HepG2 (cell line): Measurements from ENCODE around the gene NOP9. TPM values are rescaled to one million over a fixed set of nuclear protein-coding genes. Genes with fewer than 3 reads are reported as not detected.

ENCODE experiments used
- ATF6 ChIP-seq: sonication (generic); formaldehyde crosslinking; conservative IDR thresholded peaks from 2 replicates; pipeline ENCODE4 v1.4.0; 2020; ENCODE audit warnings: missing genetic modification reagents
- CBFB ChIP-seq: sonication (generic); formaldehyde crosslinking; IDR thresholded peaks from 2 replicates; pipeline ENCODE4 v1.4.0; 2020; ENCODE audit warnings: missing genetic modification reagents
- CENPT ChIP-seq: sonication (generic); formaldehyde crosslinking; IDR thresholded peaks from 2 replicates; pipeline ENCODE4 v1.8.0; 2022; ENCODE audit warnings: low read depth, mild to moderate bottlenecking, moderate library complexity, missing genetic modification reagents
- CHD2 ChIP-seq: IDR thresholded peaks from 2 replicates; pipeline ENCODE4 v1.6.1; 2011; ENCODE audit warnings: low read depth, low read length, improper control_type of control experiment
- GLI4 ChIP-seq: sonication (generic); formaldehyde crosslinking; IDR thresholded peaks from 2 replicates; pipeline ENCODE4 v1.5.1; 2020; ENCODE audit warnings: missing genetic modification reagents, mild to moderate bottlenecking, moderate library complexity, borderline replicate concordance
- HMGXB3 ChIP-seq: sonication (generic); formaldehyde crosslinking; IDR thresholded peaks from 2 replicates; pipeline ENCODE4 v1.4.0; 2020; ENCODE audit warnings: missing genetic modification reagents, borderline replicate concordance
- ONECUT2 ChIP-seq: sonication (generic); formaldehyde crosslinking; IDR thresholded peaks from 2 replicates; pipeline ENCODE4 v1.4.0; 2020; ENCODE audit warnings: missing genetic modification reagents
- SRY ChIP-seq: sonication (generic); formaldehyde crosslinking; IDR thresholded peaks from 2 replicates; pipeline ENCODE4 v1.8.0; 2022; ENCODE audit warnings: mild to moderate bottlenecking, missing genetic modification reagents
- ZBTB7A ChIP-seq: sonication (generic); formaldehyde crosslinking; IDR thresholded peaks from 2 replicates; pipeline ENCODE4 v1.8.0; 2022; ENCODE audit warnings: mild to moderate bottlenecking, missing genetic modification reagents
- ZNF225 ChIP-seq: sonication (generic); formaldehyde crosslinking; IDR thresholded peaks from 2 replicates; pipeline ENCODE4 v1.4.0; 2020; ENCODE audit warnings: mild to moderate bottlenecking, missing genetic modification reagents
- ZNF230 ChIP-seq: sonication (generic); formaldehyde crosslinking; IDR thresholded peaks from 2 replicates; pipeline ENCODE4 v1.4.0; 2020; ENCODE audit warnings: mild to moderate bottlenecking, missing genetic modification reagents
- ZNF496 ChIP-seq: sonication (generic); formaldehyde crosslinking; IDR thresholded peaks from 2 replicates; pipeline ENCODE4 v1.8.1; 2023; ENCODE audit warnings: mild to moderate bottlenecking, moderate library complexity, missing genetic modification reagents; ENCODE audit not compliant: insufficient replicate concordance
- polyA plus RNA-seq, 8 experiments: library from polyadenylated mRNA; depleted of rRNA in 3 of 8; stranded (reverse) in 7 of 8; unstranded in 1 of 8; fragments of >200 nt; fragmentation: Illumina TruSeq in 4 of 8; extraction: Trizol in 4 of 8; gene quantifications; 2 replicates each; pipeline versions ENCODE4 v1.2.1 to v1.2.3, GENCODE V29; 2011 to 2016; ENCODE audit warnings: low read depth in 4 of 8, missing spikeins in 1 of 8, mixed read lengths in 1 of 8; ENCODE audit not compliant: insufficient read depth in 1 of 8
- total RNA-seq, 5 experiments: library from RNA; depleted of rRNA; stranded (reverse); fragments of >200 nt; fragmentation: Illumina TruSeq; extraction: Trizol; gene quantifications; 2 replicates each; pipeline ENCODE4 v1.2.3, GENCODE V29; 2016; ENCODE audit warnings: low read depth in 1 of 5
- TF ChIP-seq, protein P1 (sequence below): sonication (generic); formaldehyde crosslinking; IDR thresholded peaks from 2 replicates; pipeline ENCODE4 v1.5.0; 2020; ENCODE audit warnings: missing genetic modification reagents
- TF ChIP-seq, protein P2 (sequence below): sonication (generic); formaldehyde crosslinking; conservative IDR thresholded peaks from 2 replicates; pipeline ENCODE4 v1.4.0; 2020; ENCODE audit warnings: missing genetic modification reagents
- TF ChIP-seq, protein P3 (sequence below): sonication (generic); formaldehyde crosslinking; IDR thresholded peaks from 2 replicates; pipeline ENCODE4 v1.5.0; 2020; ENCODE audit warnings: missing genetic modification reagents
- TF ChIP-seq, protein P4 (sequence below): sonication (generic); formaldehyde crosslinking; IDR thresholded peaks from 2 replicates; pipeline ENCODE4 v1.8.1; 2023; ENCODE audit warnings: missing genetic modification reagents, inconsistent platforms, borderline replicate concordance

The NOP9 gene
- total and polyA plus RNA-seq, 2 of the 13 experiments (the other 11 are each of a cell fraction or from before 2014, with no cell fraction given): 24.5 to 61.6 TPM

DNA sequence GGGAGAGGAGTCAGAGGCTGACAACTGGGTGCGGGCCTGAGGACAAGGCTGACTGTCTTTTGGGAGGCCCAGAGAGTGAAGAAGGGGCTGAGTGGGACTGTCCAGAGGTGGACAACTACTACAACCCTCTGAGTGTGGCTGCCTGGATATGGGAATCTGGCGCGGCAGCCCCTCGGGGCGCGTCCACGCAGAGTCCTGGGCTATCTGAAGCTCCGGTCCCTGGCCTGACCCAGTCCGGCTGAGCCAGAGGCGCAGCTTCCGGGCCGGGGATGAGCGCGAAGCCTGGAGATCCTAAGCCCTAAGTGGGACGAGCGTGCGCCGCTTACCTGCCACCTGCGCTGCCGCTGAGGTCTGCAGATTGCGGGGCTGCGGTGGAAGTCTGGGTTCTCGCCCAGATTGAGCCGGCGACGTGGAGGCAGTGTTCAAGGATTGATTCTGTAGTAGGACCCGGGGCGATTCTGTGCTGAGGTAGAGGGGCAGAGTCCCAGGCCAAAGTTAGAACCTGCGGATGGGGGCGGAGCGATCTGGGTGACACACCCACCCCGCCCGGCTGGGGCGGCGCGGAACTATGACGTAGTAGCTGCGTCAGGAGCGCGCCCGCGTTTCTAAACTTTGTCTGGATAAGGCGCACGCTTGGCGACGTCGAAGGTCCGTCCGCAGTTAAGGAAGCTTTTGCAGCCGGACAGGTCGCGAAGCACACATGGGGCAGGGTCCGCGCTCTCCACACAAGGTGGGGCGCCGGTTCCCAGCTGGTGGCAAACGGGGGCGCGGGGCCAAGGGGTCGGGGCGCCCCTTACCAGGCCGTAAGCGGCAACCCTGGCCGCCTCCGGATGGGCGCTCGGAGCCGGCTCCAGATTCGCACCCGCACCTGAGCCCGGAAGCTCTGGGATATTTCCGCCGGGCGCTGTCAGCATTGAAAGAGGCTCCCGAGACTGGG lies at the start of gene NOP9, which contains the start of gene DHRS1 (continued):
- TF ChIP-seq SRY (CRISPR knock-in tag) (no peak), CHD2 (peak; percentile 34), CBFB (CRISPR knock-in tag) (peak; percentile 72; the same call in 1 of the 2 replicates), ZNF230 (CRISPR knock-in tag) (peak; percentile 99), ZBTB7A (CRISPR knock-in tag) (peak; percentile 76), GLI4 (CRISPR knock-in tag) (peak; percentile 100), ZNF225 (peak; percentile 85), ZNF496 (CRISPR knock-in tag) (no peak), HMGXB3 (CRISPR knock-in tag) (peak; percentile 82; the same call in 1 of the 2 replicates), CENPT (peak; percentile 11; the same call in 1 of the 2 replicates), ATF6 (CRISPR knock-in tag) (0 out of 2 replicates have a peak, but pooled peaks have one; percentile 93), ONECUT2 (CRISPR knock-in tag) (peak; percentile 65)
- TF ChIP-seq, protein P1, sequence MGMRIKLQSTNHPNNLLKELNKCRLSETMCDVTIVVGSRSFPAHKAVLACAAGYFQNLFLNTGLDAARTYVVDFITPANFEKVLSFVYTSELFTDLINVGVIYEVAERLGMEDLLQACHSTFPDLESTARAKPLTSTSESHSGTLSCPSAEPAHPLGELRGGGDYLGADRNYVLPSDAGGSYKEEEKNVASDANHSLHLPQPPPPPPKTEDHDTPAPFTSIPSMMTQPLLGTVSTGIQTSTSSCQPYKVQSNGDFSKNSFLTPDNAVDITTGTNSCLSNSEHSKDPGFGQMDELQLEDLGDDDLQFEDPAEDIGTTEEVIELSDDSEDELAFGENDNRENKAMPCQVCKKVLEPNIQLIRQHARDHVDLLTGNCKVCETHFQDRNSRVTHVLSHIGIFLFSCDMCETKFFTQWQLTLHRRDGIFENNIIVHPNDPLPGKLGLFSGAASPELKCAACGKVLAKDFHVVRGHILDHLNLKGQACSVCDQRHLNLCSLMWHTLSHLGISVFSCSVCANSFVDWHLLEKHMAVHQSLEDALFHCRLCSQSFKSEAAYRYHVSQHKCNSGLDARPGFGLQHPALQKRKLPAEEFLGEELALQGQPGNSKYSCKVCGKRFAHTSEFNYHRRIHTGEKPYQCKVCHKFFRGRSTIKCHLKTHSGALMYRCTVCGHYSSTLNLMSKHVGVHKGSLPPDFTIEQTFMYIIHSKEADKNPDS (CRISPR knock-in tag): peak; percentile 63; the same call in 1 of the 2 replicates
- TF ChIP-seq, protein P2, sequence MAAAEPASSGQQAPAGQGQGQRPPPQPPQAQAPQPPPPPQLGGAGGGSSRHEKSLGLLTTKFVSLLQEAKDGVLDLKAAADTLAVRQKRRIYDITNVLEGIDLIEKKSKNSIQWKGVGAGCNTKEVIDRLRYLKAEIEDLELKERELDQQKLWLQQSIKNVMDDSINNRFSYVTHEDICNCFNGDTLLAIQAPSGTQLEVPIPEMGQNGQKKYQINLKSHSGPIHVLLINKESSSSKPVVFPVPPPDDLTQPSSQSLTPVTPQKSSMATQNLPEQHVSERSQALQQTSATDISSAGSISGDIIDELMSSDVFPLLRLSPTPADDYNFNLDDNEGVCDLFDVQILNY (CRISPR knock-in tag): peak; percentile 76
- TF ChIP-seq, protein P3, sequence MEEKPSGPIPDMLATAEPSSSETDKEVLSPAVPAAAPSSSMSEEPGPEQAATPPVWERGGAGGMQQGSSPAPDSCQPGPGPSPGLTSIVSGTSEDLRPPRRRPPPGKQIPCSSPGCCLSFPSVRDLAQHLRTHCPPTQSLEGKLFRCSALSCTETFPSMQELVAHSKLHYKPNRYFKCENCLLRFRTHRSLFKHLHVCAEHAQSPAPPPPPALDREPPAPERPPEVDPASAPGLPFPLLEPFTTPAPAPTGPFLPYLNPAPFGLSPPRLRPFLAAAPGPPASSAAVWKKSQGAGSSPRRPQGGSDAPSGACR (CRISPR knock-in tag): peak; percentile 98
- TF ChIP-seq, protein P4, sequence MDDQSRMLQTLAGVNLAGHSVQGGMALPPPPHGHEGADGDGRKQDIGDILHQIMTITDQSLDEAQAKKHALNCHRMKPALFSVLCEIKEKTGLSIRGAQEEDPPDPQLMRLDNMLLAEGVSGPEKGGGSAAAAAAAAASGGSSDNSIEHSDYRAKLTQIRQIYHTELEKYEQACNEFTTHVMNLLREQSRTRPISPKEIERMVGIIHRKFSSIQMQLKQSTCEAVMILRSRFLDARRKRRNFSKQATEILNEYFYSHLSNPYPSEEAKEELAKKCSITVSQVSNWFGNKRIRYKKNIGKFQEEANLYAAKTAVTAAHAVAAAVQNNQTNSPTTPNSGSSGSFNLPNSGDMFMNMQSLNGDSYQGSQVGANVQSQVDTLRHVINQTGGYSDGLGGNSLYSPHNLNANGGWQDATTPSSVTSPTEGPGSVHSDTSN (CRISPR knock-in tag): peak; percentile 93; the same call in 1 of the 2 replicates
